ENCODE data around the gene CTNNA1.

- TF ChIP-seq, protein P1, sequence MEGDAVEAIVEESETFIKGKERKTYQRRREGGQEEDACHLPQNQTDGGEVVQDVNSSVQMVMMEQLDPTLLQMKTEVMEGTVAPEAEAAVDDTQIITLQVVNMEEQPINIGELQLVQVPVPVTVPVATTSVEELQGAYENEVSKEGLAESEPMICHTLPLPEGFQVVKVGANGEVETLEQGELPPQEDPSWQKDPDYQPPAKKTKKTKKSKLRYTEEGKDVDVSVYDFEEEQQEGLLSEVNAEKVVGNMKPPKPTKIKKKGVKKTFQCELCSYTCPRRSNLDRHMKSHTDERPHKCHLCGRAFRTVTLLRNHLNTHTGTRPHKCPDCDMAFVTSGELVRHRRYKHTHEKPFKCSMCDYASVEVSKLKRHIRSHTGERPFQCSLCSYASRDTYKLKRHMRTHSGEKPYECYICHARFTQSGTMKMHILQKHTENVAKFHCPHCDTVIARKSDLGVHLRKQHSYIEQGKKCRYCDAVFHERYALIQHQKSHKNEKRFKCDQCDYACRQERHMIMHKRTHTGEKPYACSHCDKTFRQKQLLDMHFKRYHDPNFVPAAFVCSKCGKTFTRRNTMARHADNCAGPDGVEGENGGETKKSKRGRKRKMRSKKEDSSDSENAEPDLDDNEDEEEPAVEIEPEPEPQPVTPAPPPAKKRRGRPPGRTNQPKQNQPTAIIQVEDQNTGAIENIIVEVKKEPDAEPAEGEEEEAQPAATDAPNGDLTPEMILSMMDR (IDR thresholded peaks at IDR 0.05) = no peak
- TF ChIP-seq POLR2A (IDR thresholded peaks at IDR 0.05) = no peak
Measured at GRCh38 chr5:138819081-138819480, 65.9 kb downstream of the CTNNA1 start.
